Gastrocnemius medialis (tissue), 4 donors: ENCODE results near the gene TICAM1.

Experiments
- POLR2A ChIP-seq, 2 donors: fragments of 450-650 bp; IDR thresholded peaks; one replicate each; pipeline ENCODE4 v1.6.1; 2017; ENCODE audit warnings: antibody characterized with exemption in 2 of 2, mild to moderate bottlenecking in 2 of 2, moderate library complexity in 2 of 2
- TF ChIP-seq, protein P1 (sequence below), 5 experiments: fragments of 450-650 bp in 3 of 5; fragments of 200-600 bp in 2 of 5; sonication (generic) in 2 of 5; IDR thresholded peaks in 4 of 5; conservative IDR thresholded peaks in 1 of 5; 1 replicate in 4 of 5; 2 replicates in 1 of 5; pipeline ENCODE4 v1.5.1; 2016 to 2019; ENCODE audit warnings: antibody characterized with exemption in 5 of 5, mild to moderate bottlenecking in 3 of 5, moderate library complexity in 3 of 5

DNA sequence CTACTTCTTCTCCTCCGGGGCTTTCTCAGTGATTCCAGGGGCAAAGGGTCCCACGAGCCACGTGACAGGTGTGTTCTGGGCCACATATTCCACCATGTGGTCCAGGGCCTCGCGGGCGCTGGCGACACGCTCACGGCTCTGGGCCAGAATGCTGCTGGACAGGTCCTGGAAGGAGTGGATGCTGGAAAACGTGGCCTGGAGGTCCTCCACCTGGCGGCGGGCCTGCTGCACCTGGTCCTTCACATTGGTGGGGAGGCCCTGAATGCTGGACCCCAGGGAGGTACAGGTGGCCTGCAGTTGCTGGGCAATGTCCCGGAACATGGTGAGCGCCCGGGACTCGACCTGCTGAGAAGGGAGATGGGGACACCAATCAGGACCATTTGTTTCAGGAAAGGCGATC lies 7.7 kb upstream of the TICAM1 start:
- TF ChIP-seq, protein P1, sequence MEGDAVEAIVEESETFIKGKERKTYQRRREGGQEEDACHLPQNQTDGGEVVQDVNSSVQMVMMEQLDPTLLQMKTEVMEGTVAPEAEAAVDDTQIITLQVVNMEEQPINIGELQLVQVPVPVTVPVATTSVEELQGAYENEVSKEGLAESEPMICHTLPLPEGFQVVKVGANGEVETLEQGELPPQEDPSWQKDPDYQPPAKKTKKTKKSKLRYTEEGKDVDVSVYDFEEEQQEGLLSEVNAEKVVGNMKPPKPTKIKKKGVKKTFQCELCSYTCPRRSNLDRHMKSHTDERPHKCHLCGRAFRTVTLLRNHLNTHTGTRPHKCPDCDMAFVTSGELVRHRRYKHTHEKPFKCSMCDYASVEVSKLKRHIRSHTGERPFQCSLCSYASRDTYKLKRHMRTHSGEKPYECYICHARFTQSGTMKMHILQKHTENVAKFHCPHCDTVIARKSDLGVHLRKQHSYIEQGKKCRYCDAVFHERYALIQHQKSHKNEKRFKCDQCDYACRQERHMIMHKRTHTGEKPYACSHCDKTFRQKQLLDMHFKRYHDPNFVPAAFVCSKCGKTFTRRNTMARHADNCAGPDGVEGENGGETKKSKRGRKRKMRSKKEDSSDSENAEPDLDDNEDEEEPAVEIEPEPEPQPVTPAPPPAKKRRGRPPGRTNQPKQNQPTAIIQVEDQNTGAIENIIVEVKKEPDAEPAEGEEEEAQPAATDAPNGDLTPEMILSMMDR (IDR thresholded peaks at IDR 0.05 in 4 of 5, conservative IDR thresholded peaks at IDR 0.05 in 1 of 5): no peak
- no peak for TF ChIP-seq POLR2A (IDR thresholded peaks at IDR 0.05)
